HepG2 (cell line): ENCODE measurements around the gene ECD. TPM values are rescaled to one million over a fixed set of nuclear protein-coding genes. Genes with fewer than 3 reads are reported as not detected.

Experiments used
- ADNP ChIP-seq: sonication (generic); formaldehyde crosslinking; IDR thresholded peaks from 2 replicates; pipeline ENCODE4 v1.4.0; 2020; ENCODE audit warnings: missing genetic modification reagents
- AGO1 ChIP-seq: fragments of 200-400 bp; formaldehyde crosslinking; IDR thresholded peaks from 2 replicates; pipeline ENCODE4 v1.6.1; 2017; ENCODE audit warnings: mild to moderate bottlenecking, low read depth, low read length, moderate library complexity; ENCODE audit not compliant: poor library complexity, severe bottlenecking
- ATF3 ChIP-seq: sonication (generic); formaldehyde crosslinking; IDR thresholded peaks from 2 replicates; pipeline ENCODE4 v1.4.0; 2020; ENCODE audit warnings: missing genetic modification reagents
- ISX ChIP-seq: sonication (generic); formaldehyde crosslinking; conservative IDR thresholded peaks from 2 replicates; pipeline ENCODE4 v1.5.0; 2020; ENCODE audit warnings: missing genetic modification reagents
- NR2F1 ChIP-seq, 2 experiments: fragments of 450-650 bp in 1 of 2; formaldehyde crosslinking in 1 of 2; IDR thresholded peaks; 2 replicates each; pipeline versions ENCODE4 v1.5.0 to v1.6.1; 2016 to 2020; ENCODE audit warnings: mild to moderate bottlenecking in 1 of 2, missing compliant biosample characterization in 1 of 2, missing genetic modification reagents in 1 of 2, moderate library complexity in 1 of 2
- PAF1 ChIP-seq: IDR thresholded peaks from 2 replicates; pipeline ENCODE4 v1.6.1; 2016; ENCODE audit warnings: missing genetic modification reagents, missing compliant biosample characterization
- PTBP1 ChIP-seq: fragments of 200-400 bp; formaldehyde crosslinking; IDR thresholded peaks from 2 replicates; pipeline ENCODE4 v1.6.1; 2018; ENCODE audit warnings: low read length, low read depth; ENCODE audit not compliant: poor library complexity, severe bottlenecking
- RFXANK ChIP-seq: IDR thresholded peaks from 2 replicates; pipeline ENCODE4 v1.6.1; 2016
- SRY ChIP-seq: sonication (generic); formaldehyde crosslinking; IDR thresholded peaks from 2 replicates; pipeline ENCODE4 v1.8.0; 2022; ENCODE audit warnings: mild to moderate bottlenecking, missing genetic modification reagents
- THAP11 ChIP-seq: IDR thresholded peaks from 2 replicates; pipeline ENCODE4 v1.6.1; 2016; ENCODE audit warnings: missing biosample characterization, missing genetic modification reagents
- ZBTB4 ChIP-seq: sonication (generic); formaldehyde crosslinking; IDR thresholded peaks from 2 replicates; pipeline ENCODE4 v1.4.0; 2020; ENCODE audit warnings: missing genetic modification reagents, mild to moderate bottlenecking, borderline replicate concordance
- ZNF354B ChIP-seq: sonication (generic); formaldehyde crosslinking; IDR thresholded peaks from 2 replicates; pipeline ENCODE4 v1.8.0; 2022; ENCODE audit warnings: mild to moderate bottlenecking, missing genetic modification reagents
- ZNF747 ChIP-seq: sonication (generic); formaldehyde crosslinking; IDR thresholded peaks from 2 replicates; pipeline ENCODE4 v1.8.1; 2023; ENCODE audit warnings: missing genetic modification reagents, mild to moderate bottlenecking, borderline replicate concordance
- polyA plus RNA-seq, 8 experiments: library from polyadenylated mRNA; depleted of rRNA in 3 of 8; stranded (reverse) in 7 of 8; unstranded in 1 of 8; fragments of >200 nt; fragmentation: Illumina TruSeq in 4 of 8; extraction: Trizol in 4 of 8; gene quantifications; 2 replicates each; pipeline versions ENCODE4 v1.2.1 to v1.2.3, GENCODE V29; 2011 to 2016; ENCODE audit warnings: low read depth in 4 of 8, missing spikeins in 1 of 8, mixed read lengths in 1 of 8; ENCODE audit not compliant: insufficient read depth in 1 of 8
- total RNA-seq, 5 experiments: library from RNA; depleted of rRNA; stranded (reverse); fragments of >200 nt; fragmentation: Illumina TruSeq; extraction: Trizol; gene quantifications; 2 replicates each; pipeline ENCODE4 v1.2.3, GENCODE V29; 2016; ENCODE audit warnings: low read depth in 1 of 5
- TF ChIP-seq, protein P1 (sequence below): sonication (generic); formaldehyde crosslinking; IDR thresholded peaks from 2 replicates; pipeline ENCODE4 v1.4.0; 2020; ENCODE audit warnings: missing genetic modification reagents
- TF ChIP-seq, protein P2 (sequence below): sonication (generic); formaldehyde crosslinking; IDR thresholded peaks from 2 replicates; pipeline ENCODE4 v1.4.0; 2020; ENCODE audit warnings: missing genetic modification reagents

Gene ECD
- total and polyA plus RNA-seq, 2 of the 13 experiments (the other 11 are each of a cell fraction or from before 2014, with no cell fraction given), result 21.5 to 27.6 TPM

GRCh38 chr10:73096449-73097304 lies 71.1 kb downstream of the ECD start, which contains the start of gene P4HA1 (continued):
- TF ChIP-seq ZBTB4 (CRISPR knock-in tag), result peak; percentile 93
- peak; percentile 89 for TF ChIP-seq SRY (CRISPR knock-in tag)
- 0 out of 2 replicates have a peak, but pooled peaks have one; percentile 39 for TF ChIP-seq ATF3 (CRISPR knock-in tag)
- TF ChIP-seq RFXANK, result peak; percentile 75; the same call in 1 of the 2 replicates
- no peak for TF ChIP-seq PTBP1
- TF ChIP-seq, protein P1, sequence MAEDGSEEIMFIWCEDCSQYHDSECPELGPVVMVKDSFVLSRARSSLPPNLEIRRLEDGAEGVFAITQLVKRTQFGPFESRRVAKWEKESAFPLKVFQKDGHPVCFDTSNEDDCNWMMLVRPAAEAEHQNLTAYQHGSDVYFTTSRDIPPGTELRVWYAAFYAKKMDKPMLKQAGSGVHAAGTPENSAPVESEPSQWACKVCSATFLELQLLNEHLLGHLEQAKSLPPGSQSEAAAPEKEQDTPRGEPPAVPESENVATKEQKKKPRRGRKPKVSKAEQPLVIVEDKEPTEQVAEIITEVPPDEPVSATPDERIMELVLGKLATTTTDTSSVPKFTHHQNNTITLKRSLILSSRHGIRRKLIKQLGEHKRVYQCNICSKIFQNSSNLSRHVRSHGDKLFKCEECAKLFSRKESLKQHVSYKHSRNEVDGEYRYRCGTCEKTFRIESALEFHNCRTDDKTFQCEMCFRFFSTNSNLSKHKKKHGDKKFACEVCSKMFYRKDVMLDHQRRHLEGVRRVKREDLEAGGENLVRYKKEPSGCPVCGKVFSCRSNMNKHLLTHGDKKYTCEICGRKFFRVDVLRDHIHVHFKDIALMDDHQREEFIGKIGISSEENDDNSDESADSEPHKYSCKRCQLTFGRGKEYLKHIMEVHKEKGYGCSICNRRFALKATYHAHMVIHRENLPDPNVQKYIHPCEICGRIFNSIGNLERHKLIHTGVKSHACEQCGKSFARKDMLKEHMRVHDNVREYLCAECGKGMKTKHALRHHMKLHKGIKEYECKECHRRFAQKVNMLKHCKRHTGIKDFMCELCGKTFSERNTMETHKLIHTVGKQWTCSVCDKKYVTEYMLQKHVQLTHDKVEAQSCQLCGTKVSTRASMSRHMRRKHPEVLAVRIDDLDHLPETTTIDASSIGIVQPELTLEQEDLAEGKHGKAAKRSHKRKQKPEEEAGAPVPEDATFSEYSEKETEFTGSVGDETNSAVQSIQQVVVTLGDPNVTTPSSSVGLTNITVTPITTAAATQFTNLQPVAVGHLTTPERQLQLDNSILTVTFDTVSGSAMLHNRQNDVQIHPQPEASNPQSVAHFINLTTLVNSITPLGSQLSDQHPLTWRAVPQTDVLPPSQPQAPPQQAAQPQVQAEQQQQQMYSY (CRISPR knock-in tag), result peak; percentile 58; the same call in 1 of the 2 replicates
- TF ChIP-seq, protein P2, sequence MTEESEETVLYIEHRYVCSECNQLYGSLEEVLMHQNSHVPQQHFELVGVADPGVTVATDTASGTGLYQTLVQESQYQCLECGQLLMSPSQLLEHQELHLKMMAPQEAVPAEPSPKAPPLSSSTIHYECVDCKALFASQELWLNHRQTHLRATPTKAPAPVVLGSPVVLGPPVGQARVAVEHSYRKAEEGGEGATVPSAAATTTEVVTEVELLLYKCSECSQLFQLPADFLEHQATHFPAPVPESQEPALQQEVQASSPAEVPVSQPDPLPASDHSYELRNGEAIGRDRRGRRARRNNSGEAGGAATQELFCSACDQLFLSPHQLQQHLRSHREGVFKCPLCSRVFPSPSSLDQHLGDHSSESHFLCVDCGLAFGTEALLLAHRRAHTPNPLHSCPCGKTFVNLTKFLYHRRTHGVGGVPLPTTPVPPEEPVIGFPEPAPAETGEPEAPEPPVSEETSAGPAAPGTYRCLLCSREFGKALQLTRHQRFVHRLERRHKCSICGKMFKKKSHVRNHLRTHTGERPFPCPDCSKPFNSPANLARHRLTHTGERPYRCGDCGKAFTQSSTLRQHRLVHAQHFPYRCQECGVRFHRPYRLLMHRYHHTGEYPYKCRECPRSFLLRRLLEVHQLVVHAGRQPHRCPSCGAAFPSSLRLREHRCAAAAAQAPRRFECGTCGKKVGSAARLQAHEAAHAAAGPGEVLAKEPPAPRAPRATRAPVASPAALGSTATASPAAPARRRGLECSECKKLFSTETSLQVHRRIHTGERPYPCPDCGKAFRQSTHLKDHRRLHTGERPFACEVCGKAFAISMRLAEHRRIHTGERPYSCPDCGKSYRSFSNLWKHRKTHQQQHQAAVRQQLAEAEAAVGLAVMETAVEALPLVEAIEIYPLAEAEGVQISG (CRISPR knock-in tag), result peak; percentile 78
- no peak for TF ChIP-seq PAF1 (CRISPR knock-in tag)
- TF ChIP-seq ADNP (CRISPR knock-in tag), result no peak; the same call in 1 of the 2 replicates
- TF ChIP-seq NR2F1 (CRISPR knock-in tag; IDR thresholded peaks at IDR 0.05), result no peak
- peak; percentile 88 for TF ChIP-seq ZNF747
- peak; percentile 70 for TF ChIP-seq AGO1
- TF ChIP-seq ISX (CRISPR knock-in tag), result peak; percentile 79
- peak; percentile 56; the same call in 1 of the 2 replicates for TF ChIP-seq ZNF354B
- TF ChIP-seq THAP11 (CRISPR knock-in tag), result peak; percentile 84
